HFF-Myc (cell line): Measurements from ENCODE around the gene ITGB2.

Experiments used
- DNase-seq: peaks from one replicate; pipeline ENCODE4 v3.0.0-alpha.2; 2011; ENCODE audit warnings: low read depth; ENCODE audit errors: extremely low read depth
- H3K4me3 ChIP-seq: replicated peaks from 2 replicates; pipeline ENCODE4 v1.5.1; 2011; ENCODE audit warnings: low read depth, mild to moderate bottlenecking, control low read depth, low read length
- CTCF ChIP-seq: IDR thresholded peaks from 2 replicates; pipeline ENCODE4 v1.5.1; 2012; ENCODE audit warnings: mild to moderate bottlenecking, low read depth, low read length, control low read depth; ENCODE audit errors: missing control alignments

The ITGB2 gene

DNA sequence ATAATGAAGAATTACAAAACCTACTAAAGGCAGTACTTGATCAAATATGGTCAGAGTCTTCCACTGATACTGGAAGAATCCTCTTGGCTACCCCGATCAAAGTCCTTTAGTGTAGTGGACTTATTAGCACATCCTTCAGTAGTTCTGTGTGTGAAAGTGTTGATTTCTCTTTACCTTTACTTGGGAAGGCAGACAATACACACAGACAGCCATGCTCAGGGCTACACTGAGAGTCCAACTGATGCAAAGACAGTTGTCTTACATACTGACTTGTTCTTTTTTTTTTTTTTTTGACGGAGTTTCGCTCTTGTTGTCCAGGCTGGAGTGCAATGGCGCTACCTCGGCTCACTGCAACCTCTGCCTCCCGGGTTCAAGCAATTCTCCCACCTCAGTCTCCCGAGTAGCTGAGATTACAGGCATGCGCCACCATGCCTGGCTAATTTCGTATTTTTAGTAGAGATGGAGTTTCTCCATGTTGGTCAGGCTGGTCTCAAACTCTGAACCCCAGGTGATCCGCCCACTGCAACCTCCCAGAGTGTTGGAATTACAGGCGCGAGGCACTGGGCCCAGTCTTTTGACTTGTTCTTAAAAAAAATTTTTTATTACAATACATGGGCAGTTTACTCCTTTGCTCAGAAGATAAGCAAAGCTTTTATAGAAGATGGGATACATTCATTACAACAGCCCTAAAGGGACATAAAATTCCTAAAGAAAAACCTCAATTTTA lies 43.7 kb downstream of the ITGB2 start:
- no peak for TF ChIP-seq CTCF
- no peak overlapping the region for H3K4me3 ChIP-seq
- no peak for DNase-seq

- no peak for DNase-seq
- no peak for TF ChIP-seq CTCF
- no peak overlapping the region for H3K4me3 ChIP-seq
These were observed 45.4 kb downstream of the ITGB2 start for GRCh38 chr21:44875316-44875700.

DNA sequence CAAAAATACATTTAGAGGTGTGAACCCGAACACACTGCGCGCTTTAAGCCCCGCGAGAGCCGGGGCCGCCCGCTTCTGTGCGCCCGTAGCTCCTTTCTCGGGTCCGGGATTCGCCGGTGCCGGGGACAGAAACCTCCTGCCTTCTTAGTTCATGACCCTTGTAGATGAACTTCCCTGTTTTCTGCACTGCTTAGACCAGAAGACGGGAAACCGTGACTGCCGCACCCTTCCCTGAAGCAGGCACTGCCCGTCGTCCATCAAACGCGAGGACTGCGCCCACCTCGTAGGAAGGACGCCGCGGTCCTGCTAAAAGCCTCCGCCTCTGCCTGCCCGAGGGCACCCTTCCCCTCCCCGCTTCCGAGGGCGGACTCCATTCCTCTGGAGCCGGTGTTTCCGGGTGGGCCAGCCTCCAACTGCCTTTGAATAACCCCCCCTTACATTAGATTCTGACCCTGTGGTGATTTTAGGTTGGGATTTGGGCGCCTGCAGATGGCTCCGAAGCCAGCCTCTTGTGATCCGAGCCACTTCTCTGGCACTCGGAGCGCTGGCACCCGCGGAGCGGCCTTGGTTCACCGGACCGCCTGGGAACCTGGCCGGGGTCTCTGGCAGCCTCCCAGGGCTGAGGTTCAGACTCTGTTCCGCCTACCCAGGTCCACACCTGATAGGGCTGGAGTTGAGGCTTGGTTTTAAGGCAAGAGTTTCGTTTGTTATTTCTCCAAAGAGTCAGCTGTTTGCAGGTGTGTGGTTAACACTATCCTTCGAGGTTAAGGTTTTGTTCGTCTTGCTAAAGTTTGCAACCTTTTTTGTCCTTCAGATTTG lies 46.0 kb downstream of the ITGB2 start:
- H3K4me3 ChIP-seq: peak overlapping the region; percentile 87
- no peak for TF ChIP-seq CTCF
- DNase-seq: no peak

DNA sequence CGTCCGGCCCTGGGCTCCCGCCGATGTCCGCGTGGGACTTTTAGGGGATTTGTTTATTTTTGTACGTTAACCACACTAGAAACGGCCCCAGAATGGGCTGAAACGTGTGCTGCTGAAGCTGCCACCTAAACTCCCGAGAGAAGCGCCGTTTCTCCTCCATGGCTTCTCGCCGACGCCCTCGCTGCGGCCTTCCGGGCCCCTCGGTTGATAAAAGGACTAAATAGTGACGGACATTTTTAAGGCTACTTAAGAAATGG lies 46.5 kb downstream of the ITGB2 start:
- H3K4me3 ChIP-seq: peak overlapping the region; percentile 87
- no peak for DNase-seq

DNA sequence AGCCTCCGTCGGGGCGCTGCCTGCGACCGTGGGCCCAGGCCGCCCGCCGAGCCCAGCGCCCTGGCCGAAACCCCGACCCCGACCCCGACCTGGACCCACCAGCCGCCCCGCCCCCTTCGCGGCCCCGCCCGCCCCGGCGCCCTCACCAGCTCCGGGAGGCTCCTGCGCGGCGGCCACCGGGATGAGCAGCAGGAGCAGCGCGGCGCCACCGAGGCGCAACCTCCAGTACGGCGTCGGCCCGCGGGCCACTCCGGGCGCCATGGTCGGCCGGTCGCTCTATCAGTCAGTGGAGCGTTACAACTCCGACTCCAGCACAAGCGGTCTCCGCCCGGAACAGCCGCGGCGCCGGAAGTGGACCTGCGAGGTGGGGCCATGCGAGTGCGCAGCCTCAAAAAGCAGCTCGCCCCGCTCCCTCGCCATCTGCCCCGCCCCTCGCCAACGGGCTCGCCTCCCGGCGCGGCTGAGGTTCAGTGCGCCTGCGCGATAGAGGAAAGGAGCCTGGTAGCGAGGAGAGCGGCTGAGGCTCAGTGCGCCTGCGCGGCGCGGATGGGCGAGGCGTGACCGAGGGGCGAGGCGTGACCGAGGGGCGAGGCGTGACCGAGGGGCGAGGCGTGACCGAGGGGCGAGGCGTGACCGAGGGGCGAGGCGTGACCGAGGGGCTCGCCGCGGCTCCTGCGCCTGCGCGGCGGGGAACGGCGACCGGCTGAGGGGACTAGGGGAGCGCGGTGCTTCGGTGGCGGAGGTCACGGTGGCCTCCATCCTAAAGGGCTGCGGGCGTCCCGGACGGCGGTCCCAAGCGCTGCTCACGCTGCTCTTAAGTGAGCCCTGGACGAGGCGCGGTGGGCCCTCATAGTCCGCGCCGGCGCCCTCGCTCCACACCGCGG lies 47.1 kb downstream of the ITGB2 start, which contains the start of gene PTTG1IP:
TSS of gene PTTG1IP (minus strand) at position 335 of the 884 bp plus-strand sequence. CDS start at position 261, 74 bp downstream.
- TF ChIP-seq CTCF: no peak
- peak within 1 kb of the TSS; percentile 87 for H3K4me3 ChIP-seq
- peak; percentile 86 for DNase-seq

More for the DNA sequence above, 46.5 kb downstream of the ITGB2 start:
- TF ChIP-seq CTCF: no peak

DNA sequence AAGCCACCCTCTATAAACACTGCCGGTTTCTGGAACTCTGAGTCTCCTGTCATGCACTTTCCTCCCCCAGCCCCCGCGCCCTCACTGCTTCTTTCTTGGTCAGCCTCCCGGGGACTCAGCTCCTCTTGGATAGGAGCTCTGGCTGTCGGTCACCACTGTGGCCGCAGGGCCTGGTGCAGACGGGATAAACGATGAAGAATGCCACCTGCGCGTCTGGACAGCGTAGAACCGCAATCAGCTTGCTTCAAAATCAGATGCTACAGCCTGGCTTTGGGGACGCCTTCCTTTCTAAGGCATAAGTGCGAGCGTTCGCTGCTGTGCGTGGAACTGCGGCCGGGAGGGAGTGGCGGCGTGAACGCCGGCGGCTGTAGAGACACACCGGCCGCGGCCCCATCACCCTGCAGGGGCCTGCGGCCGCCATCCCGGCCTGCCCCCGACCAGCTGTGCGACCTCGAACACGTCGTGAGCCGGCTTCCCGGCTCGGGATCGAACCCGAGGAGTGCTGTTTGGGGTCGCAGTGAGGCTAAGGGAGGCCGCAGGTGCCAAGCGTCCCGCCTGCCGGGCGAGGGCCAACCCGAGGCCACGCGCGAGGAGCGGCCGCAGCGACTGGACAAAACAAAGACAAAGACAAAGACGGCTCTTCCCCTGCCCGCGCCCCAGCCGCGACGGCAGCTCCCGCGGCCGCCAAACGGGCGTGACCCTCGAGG lies 47.9 kb downstream of the ITGB2 start:
- no peak for TF ChIP-seq CTCF
- DNase-seq: no peak
- peak overlapping the region; percentile 87 for H3K4me3 ChIP-seq
